SH-SY5Y (cell line): ENCODE data around the gene FBLN5.

ENCODE experiments used
- GATA2 ChIP-seq: IDR thresholded peaks from 2 replicates; pipeline ENCODE4 v1.6.1; 2011; ENCODE audit warnings: mild to moderate bottlenecking, low read depth, low read length
- GATA3 ChIP-seq: IDR thresholded peaks from 2 replicates; pipeline ENCODE4 v1.6.1; 2011; ENCODE audit warnings: low read depth, mild to moderate bottlenecking, low read length, moderate library complexity

The FBLN5 gene

GRCh38 chr14:91926131-91926890, 21.2 kb downstream of the FBLN5 start:
- TF ChIP-seq GATA3 (no peak), GATA2 (no peak)

- no peak for TF ChIP-seq GATA2
- TF ChIP-seq GATA3: no peak
Observed at GRCh38 chr14:91925727-91926121, 21.8 kb downstream of the FBLN5 start.

- TF ChIP-seq GATA2 (no peak), GATA3 (no peak)
Observed at GRCh38 chr14:91925001-91925726, 22.3 kb downstream of the FBLN5 start.

- TF ChIP-seq GATA2 (no peak), GATA3 (no peak)
Observed at GRCh38 chr14:91920526-91920925, 27.0 kb downstream of the FBLN5 start.

- no peak for TF ChIP-seq GATA2
- TF ChIP-seq GATA3: no peak
Observed at GRCh38 chr14:91919814-91920213, 27.7 kb downstream of the FBLN5 start.

GRCh38 chr14:91918186-91918883, 29.2 kb downstream of the FBLN5 start:
- TF ChIP-seq GATA3: no peak
- TF ChIP-seq GATA2: no peak

- TF ChIP-seq GATA3 (no peak), GATA2 (no peak)
Observed at GRCh38 chr14:91912035-91912434, 35.5 kb downstream of the FBLN5 start.

- TF ChIP-seq GATA3: no peak
- TF ChIP-seq GATA2: no peak
Observed at GRCh38 chr14:91911474-91912032, 35.9 kb downstream of the FBLN5 start.

GRCh38 chr14:91910196-91910595, 37.3 kb downstream of the FBLN5 start:
- TF ChIP-seq GATA2 (no peak), GATA3 (no peak)

GRCh38 chr14:91906374-91906773, 41.1 kb downstream of the FBLN5 start:
- TF ChIP-seq GATA3: no peak
- TF ChIP-seq GATA2: no peak

- TF ChIP-seq GATA3: no peak
- no peak for TF ChIP-seq GATA2
Observed at GRCh38 chr14:91904956-91905645, 42.4 kb downstream of the FBLN5 start.

GRCh38 chr14:91904483-91904882, 43.0 kb downstream of the FBLN5 start:
- TF ChIP-seq GATA3 (no peak), GATA2 (no peak)

- TF ChIP-seq GATA3: no peak
- TF ChIP-seq GATA2: no peak
Observed at GRCh38 chr14:91903070-91903469, 44.4 kb downstream of the FBLN5 start.

GRCh38 chr14:91902336-91902735, 45.2 kb downstream of the FBLN5 start:
- no peak for TF ChIP-seq GATA2
- no peak for TF ChIP-seq GATA3
